Thoracic aorta (tissue), 2 donors: Measurements from ENCODE around the gene OR6K3. TPM values are rescaled to one million over a fixed set of nuclear protein-coding genes. Genes with fewer than 3 reads are reported as not detected.

ENCODE experiments used
- ATAC-seq: fragments of 150-250 bp; one replicate; pipeline ENCODE4 v1.8.0; 2017; ENCODE audit warnings: low read depth; ENCODE audit not compliant: insufficient number of reproducible peaks, low FRiP score
- DNase-seq: peaks from one replicate; pipeline ENCODE4 v3.0.0-alpha.2; 2020; ENCODE audit warnings: low spot score
- H3K27ac ChIP-seq, 2 donors: fragments of 200-600 bp; sonication (generic); 1 replicate in 1 of 2; 2 replicates in 1 of 2; pipeline ENCODE4 v1.5.1; 2016; ENCODE audit warnings: mild to moderate bottlenecking in 2 of 2, moderate library complexity in 2 of 2
- H3K27me3 ChIP-seq: fragments of 200-600 bp; sonication (generic); replicated peaks from 2 replicates; pipeline ENCODE4 v1.6.0; 2016; ENCODE audit warnings: mild to moderate bottlenecking; ENCODE audit not compliant: insufficient read depth
- H3K36me3 ChIP-seq: fragments of 200-600 bp; sonication (generic); one replicate; pipeline ENCODE4 v1.5.1; 2016
- H3K4me1 ChIP-seq, 2 donors: fragments of 200-600 bp; sonication (generic); 1 replicate in 1 of 2; 2 replicates in 1 of 2; pipeline versions ENCODE4 v1.5.1 to v1.6.0; 2016; ENCODE audit warnings: low read depth in 2 of 2, mild to moderate bottlenecking in 1 of 2; ENCODE audit not compliant: control insufficient read depth in 1 of 2
- H3K4me3 ChIP-seq: fragments of 200-600 bp; sonication (generic); 2 replicates; pipeline ENCODE4 v1.5.1; 2016; ENCODE audit warnings: mild to moderate bottlenecking
- H3K9me3 ChIP-seq: fragments of 200-600 bp; sonication (generic); 2 replicates; pipeline ENCODE4 v1.5.1; 2016
- total RNA-seq, 2 donors: library from RNA; depleted of rRNA; stranded (reverse); fragments of >200 nt; gene quantifications; one replicate each; pipeline versions ENCODE4 v1.1.0 to v1.2.3, GENCODE V29; 2016
- TF ChIP-seq, protein P1 (sequence below): fragments of 200-600 bp; sonication (generic); IDR thresholded peaks from one replicate; pipeline ENCODE4 v1.5.1; 2019; ENCODE audit warnings: antibody characterized with exemption

The OR6K3 gene
- total RNA-seq, result not detected

GRCh38 chr1:158720620-158721019, at the start of gene OR6K3:
Gene OR6K3, minus strand, starts transcription at chr1:158720720. Its CDS starts 2,605 bp downstream, at chr1:158718115.
- Histone ChIP-seq H3K4me1 (no peaks in the 10 kb centered on the region), H3K36me3 (no peaks in the 10 kb centered on the region), H3K9me3 (no peaks in the 10 kb centered on the region), H3K27me3 (no peaks in the 10 kb centered on the region), H3K27ac (no peak within 1 kb of the TSS), H3K4me3 (no peak within 1 kb of the TSS)
- TF ChIP-seq, protein P1, sequence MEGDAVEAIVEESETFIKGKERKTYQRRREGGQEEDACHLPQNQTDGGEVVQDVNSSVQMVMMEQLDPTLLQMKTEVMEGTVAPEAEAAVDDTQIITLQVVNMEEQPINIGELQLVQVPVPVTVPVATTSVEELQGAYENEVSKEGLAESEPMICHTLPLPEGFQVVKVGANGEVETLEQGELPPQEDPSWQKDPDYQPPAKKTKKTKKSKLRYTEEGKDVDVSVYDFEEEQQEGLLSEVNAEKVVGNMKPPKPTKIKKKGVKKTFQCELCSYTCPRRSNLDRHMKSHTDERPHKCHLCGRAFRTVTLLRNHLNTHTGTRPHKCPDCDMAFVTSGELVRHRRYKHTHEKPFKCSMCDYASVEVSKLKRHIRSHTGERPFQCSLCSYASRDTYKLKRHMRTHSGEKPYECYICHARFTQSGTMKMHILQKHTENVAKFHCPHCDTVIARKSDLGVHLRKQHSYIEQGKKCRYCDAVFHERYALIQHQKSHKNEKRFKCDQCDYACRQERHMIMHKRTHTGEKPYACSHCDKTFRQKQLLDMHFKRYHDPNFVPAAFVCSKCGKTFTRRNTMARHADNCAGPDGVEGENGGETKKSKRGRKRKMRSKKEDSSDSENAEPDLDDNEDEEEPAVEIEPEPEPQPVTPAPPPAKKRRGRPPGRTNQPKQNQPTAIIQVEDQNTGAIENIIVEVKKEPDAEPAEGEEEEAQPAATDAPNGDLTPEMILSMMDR, result no peak
- no peak for ATAC-seq
- DNase-seq, result no peak

DNA sequence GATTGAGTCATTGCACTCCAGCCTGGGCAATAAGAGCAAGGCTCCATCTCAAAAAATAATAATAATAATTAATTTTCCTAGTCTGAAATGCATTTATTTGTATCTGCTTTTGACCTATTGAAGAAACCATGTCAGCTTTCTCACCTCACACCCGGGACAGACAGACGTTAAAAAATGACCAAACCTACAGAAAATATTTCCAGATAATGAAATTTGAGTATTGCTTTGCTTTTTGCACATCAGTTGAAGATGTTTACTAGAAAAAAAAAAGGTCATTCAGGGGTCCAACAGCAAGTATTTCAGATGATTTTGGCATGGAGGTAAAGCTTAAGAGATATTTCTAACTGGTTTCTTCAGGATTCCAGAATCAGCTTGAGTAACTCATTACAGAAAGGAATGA, 33.9 kb upstream of the OR6K3 start, which contains the start of gene OR6K6:
OR6K6 (plus strand) TSS at position 301 of the 400 bp plus-strand sequence. CDS start 168 bp downstream, outside the sequence.
- TF ChIP-seq, protein P1, result no peak
- Histone ChIP-seq H3K27ac (no peak within 1 kb of the TSS), H3K4me3 (no peak within 1 kb of the TSS), H3K36me3 (no peaks in the 10 kb centered on the region), H3K27me3 (no peaks in the 10 kb centered on the region), H3K4me1 (no peaks in the 10 kb centered on the region), H3K9me3 (no peaks in the 10 kb centered on the region)
- no peak for ATAC-seq
- DNase-seq, result no peak

- TF ChIP-seq, protein P1, result no peak
- Histone ChIP-seq H3K4me3 (no peak overlapping the region), H3K9me3 (no peaks in the 10 kb centered on the region), H3K27ac (no peak overlapping the region), H3K36me3 (no peaks in the 10 kb centered on the region), H3K27me3 (no peaks in the 10 kb centered on the region), H3K4me1 (no peaks in the 10 kb centered on the region)
- ATAC-seq (no peak), DNase-seq (no peak)
Measured at GRCh38 chr1:158752155-158752712, 31.7 kb upstream of the OR6K3 start.

DNA sequence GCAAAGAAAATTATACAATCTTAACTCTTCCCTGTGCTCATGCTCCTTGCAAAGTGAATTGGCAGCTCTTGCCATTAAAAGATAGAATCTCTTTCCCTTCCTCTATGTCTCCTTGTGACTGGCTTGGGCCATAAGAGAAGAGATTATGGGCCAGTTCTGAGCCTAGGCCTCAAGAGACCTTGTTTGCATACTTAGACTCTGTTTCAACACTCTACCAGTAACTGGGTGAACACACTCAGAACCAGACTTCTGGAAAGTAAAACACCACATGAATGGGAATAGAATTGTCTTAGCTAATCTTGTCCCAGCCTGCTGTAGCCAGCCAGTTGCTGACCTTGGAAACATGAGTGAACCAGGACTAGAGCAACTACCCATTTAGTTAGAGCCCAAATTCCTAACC, 15.3 kb upstream of the OR6K3 start:
- TF ChIP-seq, protein P1, result no peak
- ATAC-seq, result no peak
- DNase-seq, result no peak
- H3K27ac ChIP-seq, result no peak overlapping the region
- H3K4me3 ChIP-seq, result no peak overlapping the region
- H3K36me3 ChIP-seq, result no peaks in the 10 kb centered on the region
- H3K27me3 ChIP-seq, result no peaks in the 10 kb centered on the region
- H3K9me3 ChIP-seq, result no peaks in the 10 kb centered on the region
- H3K4me1 ChIP-seq, result no peaks in the 10 kb centered on the region

GRCh38 chr1:158732524-158732923, 12.0 kb upstream of the OR6K3 start:
- no peak for DNase-seq
- ATAC-seq, result no peak
- Histone ChIP-seq H3K27ac (no peak overlapping the region), H3K36me3 (no peaks in the 10 kb centered on the region), H3K27me3 (no peaks in the 10 kb centered on the region), H3K4me3 (no peak overlapping the region), H3K9me3 (no peaks in the 10 kb centered on the region), H3K4me1 (no peaks in the 10 kb centered on the region)
- TF ChIP-seq, protein P1, result no peak
